GM12875 (cell line): ENCODE measurements around the gene HOXB1.

Source experiments
- H3K4me3 ChIP-seq: one replicate; pipeline ENCODE4 v1.5.1; 2011; ENCODE audit warnings: low read depth, low read length, control low read depth
- CTCF ChIP-seq: IDR thresholded peaks from 2 replicates; pipeline ENCODE4 v1.5.1; 2011; ENCODE audit warnings: low read depth, mild to moderate bottlenecking, control low read depth, inconsistent platforms, low read length, moderate library complexity, borderline replicate concordance; ENCODE audit not compliant: insufficient read depth

The HOXB1 gene

GRCh38 chr17:48556576-48557401, 26.0 kb upstream of the HOXB1 start:
- H3K4me3 ChIP-seq, result no peak overlapping the region
- TF ChIP-seq CTCF, result no peak

- H3K4me3 ChIP-seq, result no peak overlapping the region
- TF ChIP-seq CTCF, result no peak
These were observed 25.4 kb upstream of the HOXB1 start for GRCh38 chr17:48556229-48556575.

- H3K4me3 ChIP-seq, result no peak overlapping the region
These were observed 24.7 kb upstream of the HOXB1 start for GRCh38 chr17:48555258-48556228.

GRCh38 chr17:48554412-48555257, 23.8 kb upstream of the HOXB1 start:
- no peak for TF ChIP-seq CTCF
- H3K4me3 ChIP-seq, result no peak overlapping the region

More at GRCh38 chr17:48555258-48556228, 24.7 kb upstream of the HOXB1 start:
- TF ChIP-seq CTCF, result no peak

GRCh38 chr17:48553826-48554225, 23.0 kb upstream of the HOXB1 start:
- no peak overlapping the region for H3K4me3 ChIP-seq
- no peak for TF ChIP-seq CTCF

GRCh38 chr17:48553190-48553547, 22.4 kb upstream of the HOXB1 start:
- H3K4me3 ChIP-seq, result no peak overlapping the region
- TF ChIP-seq CTCF, result no peak
